T47D (cell line): ENCODE results near the gene FOXD1.
A peak's percentile ranks its signal among the peaks of the same experiment; 100 is the strongest.
"Not testable (repeated sequence)": the region's sequence is repeated elsewhere in the genome, so short reads cannot be mapped to it uniquely, and the experiment has no call there.

Source experiments
- DNase-seq, 2 experiments: peaks; one replicate each; pipeline versions ENCODE4 v3.0.0 to v3.0.0-alpha.2; 2011 to 2012; ENCODE audit warnings: low read depth in 1 of 2, low spot score in 1 of 2
- JUND ChIP-seq: IDR thresholded peaks from 2 replicates; pipeline ENCODE4 v1.6.1; 2012; ENCODE audit warnings: low read depth
- in situ Hi-C: cut with HindIII; loops from 2 replicates; pipeline ENCODE4 v1.10.0; 2016; ENCODE audit warnings: low sequenced_read_pairs, low pct_unique_long_range_greater_than_20kb

The FOXD1 gene

GRCh38 chr5:73484511-73484910 is 35.9 kb upstream of the FOXD1 start:
- DNase-seq, result no peak
- in situ Hi-C loops, result no loop called here
- TF ChIP-seq JUND, result no peak

DNA sequence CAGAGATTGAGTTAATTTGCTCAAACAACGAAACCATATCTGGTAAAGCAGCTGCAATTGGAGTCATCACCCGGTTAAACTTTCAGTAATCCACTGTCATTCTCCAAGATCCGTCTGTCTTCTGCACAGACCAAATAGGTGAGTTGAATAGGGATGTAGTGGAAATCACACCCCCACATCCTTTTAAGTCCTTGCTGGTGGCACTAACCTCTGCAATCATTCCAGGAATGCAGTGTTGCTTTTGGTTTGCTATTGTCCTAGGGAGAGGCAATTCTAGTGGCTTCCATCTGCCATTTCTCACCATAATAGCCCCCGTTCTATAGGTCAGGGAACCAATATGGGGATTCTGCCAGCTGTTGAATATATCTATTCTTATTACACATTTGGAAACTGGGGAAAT is 35.1 kb upstream of the FOXD1 start:
- in situ Hi-C loops, result no loop called here
- TF ChIP-seq JUND, result no peak
- DNase-seq, result no peak

DNA sequence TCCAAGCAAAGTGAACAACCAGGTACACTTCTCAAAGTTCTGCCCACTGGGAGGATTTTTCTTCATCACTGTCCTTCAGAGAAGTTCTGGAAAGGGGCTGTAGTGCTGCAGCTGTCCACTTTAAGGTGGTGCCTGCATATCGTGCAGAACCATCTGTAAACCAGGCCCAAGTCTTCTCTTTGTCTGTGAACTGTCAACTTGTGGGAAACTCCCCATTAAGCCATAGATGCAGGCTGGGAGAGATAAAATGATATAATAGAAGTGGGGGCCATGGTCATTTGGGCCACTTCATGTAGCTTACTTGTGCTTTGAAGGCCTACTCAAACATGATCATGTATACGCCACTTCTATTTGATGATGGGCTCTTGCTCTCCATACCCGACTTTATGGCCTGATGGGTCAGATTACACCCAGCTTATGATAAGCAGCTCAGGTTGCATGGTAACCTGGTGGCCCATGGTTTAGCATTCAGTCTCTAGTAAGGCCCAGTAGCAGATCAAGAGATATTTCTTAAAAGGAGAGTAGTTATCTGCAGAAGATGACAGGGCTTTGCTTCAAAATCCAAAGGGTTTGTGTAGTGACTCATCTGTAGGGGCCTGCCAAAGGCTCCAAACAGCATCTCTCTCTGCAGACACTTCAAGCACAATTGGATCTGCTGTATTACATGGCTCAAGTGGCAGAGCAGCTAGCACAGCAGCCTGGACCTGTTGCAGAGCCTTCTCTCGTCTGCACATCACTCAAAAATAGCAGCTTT is 34.0 kb upstream of the FOXD1 start:
- DNase-seq, result no peak
- TF ChIP-seq JUND, result no peak
- in situ Hi-C loops, result no loop called here

DNA sequence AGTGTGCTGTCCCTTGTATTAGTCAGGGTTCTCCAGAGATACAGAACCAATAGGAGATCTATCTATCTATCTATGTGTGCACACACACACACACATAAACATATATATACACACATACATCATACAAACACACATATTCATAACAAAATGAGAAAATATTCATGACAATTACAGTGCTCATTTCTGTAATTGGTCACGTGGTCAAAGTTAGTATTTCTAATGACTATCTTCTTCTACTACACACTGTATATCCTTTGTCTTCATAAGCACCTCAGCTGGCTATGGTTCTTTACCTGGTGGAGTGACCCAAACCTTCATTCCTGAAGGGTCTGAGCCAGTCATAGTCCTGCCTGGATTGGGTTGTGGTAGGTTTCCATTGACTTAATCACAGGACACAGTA is 31.9 kb upstream of the FOXD1 start:
- DNase-seq, result no peak
- TF ChIP-seq JUND, result no peak
- in situ Hi-C loops, result no loop called here

GRCh38 chr5:73472116-73472515 is 23.5 kb upstream of the FOXD1 start:
- no peak for TF ChIP-seq JUND
- in situ Hi-C loops, result no loop called here
- no peak for DNase-seq

GRCh38 chr5:73471654-73472053 is 23.1 kb upstream of the FOXD1 start:
- DNase-seq, result no peak
- in situ Hi-C loops, result no loop called here
- no peak for TF ChIP-seq JUND

- no peak for TF ChIP-seq JUND
- in situ Hi-C loops, result no loop called here
- DNase-seq, result no peak
Measured at GRCh38 chr5:73469878-73470277, 21.3 kb upstream of the FOXD1 start.

- DNase-seq, in situ Hi-C loops: not testable (repeated sequence)
Measured at GRCh38 chr5:73468638-73469037, 20.1 kb upstream of the FOXD1 start.

DNA sequence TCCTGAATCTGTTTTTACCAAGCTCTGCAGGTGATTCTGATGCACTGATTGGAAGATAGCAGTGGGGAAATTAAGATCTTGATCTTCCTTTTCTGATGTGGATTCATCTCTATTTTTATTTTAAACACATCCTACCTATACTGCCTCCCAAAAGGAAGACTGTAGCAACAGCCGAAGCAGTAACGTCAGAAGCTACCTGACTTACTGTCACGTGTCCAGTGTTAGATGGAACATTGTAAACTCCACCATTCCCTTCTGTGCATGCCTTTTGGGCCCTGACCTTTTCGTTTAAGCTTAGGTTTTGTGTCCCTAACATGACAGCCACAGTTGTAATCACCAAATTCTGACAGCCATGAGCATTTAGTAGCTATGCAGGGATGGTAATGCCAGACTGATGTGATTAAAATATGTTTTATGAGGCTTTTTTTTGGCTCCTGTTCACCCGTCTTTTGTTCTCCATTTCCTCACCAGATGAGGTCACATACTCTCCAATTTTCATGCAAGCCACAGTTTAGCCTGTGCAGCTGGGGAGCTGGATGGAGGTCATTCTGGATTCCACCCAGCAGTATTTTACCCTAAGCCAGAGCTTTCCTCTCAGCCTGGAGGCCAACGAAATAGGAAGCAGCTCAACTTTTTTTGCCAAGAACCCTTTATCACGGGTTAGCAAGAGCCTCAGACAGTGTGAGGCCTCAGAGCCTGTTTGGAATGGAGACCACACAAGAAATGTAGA is 15.6 kb upstream of the FOXD1 start:
- TF ChIP-seq JUND, result no peak
- no peak for DNase-seq
- in situ Hi-C loops, result no loop called here

DNA sequence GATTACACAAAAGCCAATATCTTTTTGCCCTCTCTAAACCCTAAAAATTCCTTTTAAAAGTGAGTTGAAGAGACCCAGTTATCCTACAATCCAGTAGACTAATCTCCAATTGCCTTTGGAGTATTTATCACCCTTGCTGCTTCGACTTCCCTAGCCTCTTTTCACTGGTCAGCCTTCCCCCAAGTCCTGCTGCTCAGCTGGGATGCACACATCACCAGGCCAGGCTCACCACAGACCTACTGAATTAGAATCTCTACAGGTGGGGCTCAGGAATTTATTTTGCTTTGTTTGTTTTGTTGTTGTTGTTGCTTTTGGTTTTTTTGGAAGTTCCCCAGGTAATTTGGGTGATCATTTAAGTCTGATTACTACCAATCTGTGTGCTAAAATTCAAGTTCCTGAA is 11.6 kb upstream of the FOXD1 start:
- in situ Hi-C loops, result no loop called here
- no peak for TF ChIP-seq JUND
- DNase-seq, result no peak

- DNase-seq, result no peak
- no peak for TF ChIP-seq JUND
- in situ Hi-C loops, result no loop called here
Measured at GRCh38 chr5:73459366-73459765, 10.8 kb upstream of the FOXD1 start.

GRCh38 chr5:73456462-73456861 is 7.9 kb upstream of the FOXD1 start:
- in situ Hi-C loops, DNase-seq: not testable (repeated sequence)

- TF ChIP-seq JUND, result no peak
- peak in 1 of 2 experiments; percentile 85 for DNase-seq
- in situ Hi-C loops, result no loop called here
Measured at GRCh38 chr5:73454379-73455036, 5.9 kb upstream of the FOXD1 start.

- no peak for TF ChIP-seq JUND
- no peak for DNase-seq
- in situ Hi-C loops, result no loop called here
Measured at GRCh38 chr5:73452215-73452614, 3.6 kb upstream of the FOXD1 start.
